Sigmoid colon (tissue), 3 donors: Measurements from ENCODE around the gene ZNF322.

ENCODE experiments used
- CTCF ChIP-seq, 4 experiments: fragments of 450-650 bp in 3 of 4; fragments of 200-600 bp in 1 of 4; IDR thresholded peaks; one replicate each; pipeline ENCODE4 v1.5.1; 2016 to 2019; ENCODE audit warnings: antibody characterized with exemption in 4 of 4, mild to moderate bottlenecking in 3 of 4, moderate library complexity in 2 of 4
- POLR2A ChIP-seq, 2 donors: fragments of 450-650 bp; IDR thresholded peaks; one replicate each; pipeline ENCODE4 v1.6.1; 2016; ENCODE audit warnings: antibody characterized with exemption in 2 of 2, mild to moderate bottlenecking in 2 of 2, moderate library complexity in 2 of 2

- TF ChIP-seq CTCF (IDR thresholded peaks at IDR 0.05), result no peak
- TF ChIP-seq POLR2A (IDR thresholded peaks at IDR 0.05), result no peak
Observed at GRCh38 chr6:26646074-26646473, 13.5 kb downstream of the ZNF322 start.
